Measurements from ENCODE around the gene CP. TPM values are rescaled to one million over a fixed set of nuclear protein-coding genes. Genes with fewer than 3 reads are reported as not detected.

The CP gene
- total and polyA plus RNA-seq, 9 of the 15 experiments (the other 6 are each of a cell fraction or from before 2014, with no cell fraction given) = 0.30 to 0.75 TPM; not detected in 7

DNA sequence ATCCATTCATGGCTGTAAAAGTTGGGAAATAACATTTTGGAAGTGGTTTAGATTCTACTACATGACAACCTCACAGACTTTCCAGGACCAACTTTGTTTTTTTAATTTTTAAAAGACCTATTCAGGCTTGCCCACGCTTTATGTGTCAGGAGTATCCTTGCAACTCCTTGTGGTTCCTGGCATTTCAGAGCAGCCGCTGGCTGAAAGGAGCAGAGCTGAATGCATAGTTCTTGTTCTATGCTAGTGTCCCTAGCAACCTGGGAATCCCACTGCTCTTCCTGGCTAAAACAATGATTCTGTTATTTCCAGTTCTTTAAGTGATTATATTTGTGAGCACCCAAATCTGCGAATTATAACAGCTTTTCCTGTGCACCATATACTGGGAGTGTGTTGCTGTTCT lies 34.9 kb downstream of the CP start (continued):
- TF ChIP-seq SREBF2 (CRISPR knock-in tag; IDR thresholded peaks at IDR 0.05) = no peak
- TF ChIP-seq LEF1 (IDR thresholded peaks at IDR 0.05) = no peak

DNA sequence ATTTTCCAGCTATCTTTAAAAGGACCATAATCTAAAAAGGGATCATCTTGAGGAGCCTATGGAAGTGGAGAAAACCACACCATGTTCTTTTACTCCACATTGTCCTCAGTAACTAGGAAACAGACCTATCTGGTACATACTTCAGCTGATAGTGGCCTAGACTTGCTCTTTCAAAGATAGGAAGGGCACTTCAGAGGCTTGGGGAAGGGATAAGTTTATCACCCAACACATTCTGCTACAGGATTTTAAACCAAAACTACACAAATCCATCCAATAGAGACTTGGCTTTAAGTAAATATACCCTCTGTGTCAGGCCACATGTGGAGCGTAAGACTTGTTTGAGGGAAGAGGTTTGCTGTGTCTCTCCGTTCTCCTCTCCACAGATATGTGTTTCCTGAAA lies 35.4 kb downstream of the CP start:
- Histone ChIP-seq H4K20me1 (replicated peaks; ENCODE audit: control insufficient read depth, insufficient read depth, low read length) (no peaks in the 10 kb centered on the region), H3K9me3 (replicated peaks; ENCODE audit: control insufficient read depth, insufficient read depth, low read depth, low read length) (no peaks in the 10 kb centered on the region), H3K9ac (ENCODE audit: insufficient read depth in 1 of 2, low read depth in 2 of 2, low read length in 2 of 2) (no peak overlapping the region), H3K4me2 (ENCODE audit: insufficient read depth, low read length) (no peak overlapping the region), H3K4me3 (no peak overlapping the region), H3K4me1 (replicated peaks in 1 of 2; ENCODE audit: control insufficient read depth in 2 of 2, insufficient read depth in 2 of 2, low read length in 2 of 2) (no peaks in the 10 kb centered on the region), H3K36me3 (ENCODE audit: control insufficient read depth, insufficient read depth, low read length) (no peaks in the 10 kb centered on the region), H3K27me3 (ENCODE audit: control insufficient read depth in 2 of 2, insufficient read depth in 2 of 2, low read length in 2 of 2) (peaks cover 4 to 5% of the 10 kb centered on the region in 2 experiments; a peak in 3 of 5 replicates), H3K27ac (ENCODE audit: extremely low read depth, low read depth, low read length) (no peak overlapping the region), H2AFZ (ENCODE audit: low read depth, low read length) (no peak overlapping the region), H3K79me2 (ENCODE audit: control insufficient read depth, insufficient read depth, low read length) (no peaks in the 10 kb centered on the region), H3K9me1 (ENCODE audit: control insufficient read depth, insufficient read depth, low read length) (no peaks in the 10 kb centered on the region)
- intact Hi-C loops (cut with micrococcal nuclease) = loop anchor here (5.0 kb wide), 1 partner anchor 59 kb away; the partner anchor contains the start of gene HPS3
- WGBS (ENCODE audit: insufficient coverage, low coverage, missing lambda C conversion rate) = 13% methylated on average over 2 of the region's 2 CpGs
- BruUV-seq (replicated peaks) = no TSS peak
- POLR2A ChIA-PET = no interaction called here
- peak in 2 of 4 experiments; percentile 10 to 30 for DNase-seq (ENCODE audit: extremely low read depth in 1 of 4, low spot score in 3 of 4)
- in situ Hi-C loops (cut with MboI) = no loop called here
- CTCF ChIA-PET (ENCODE audit: low intra/inter-chr PET ratio) = no interaction called here
- ATAC-seq = peak; percentile 73
- peak; percentile 52 for FAIRE-seq
- TF ChIP-seq PTRF (tag; IDR thresholded peaks at IDR 0.05) (no peak), HSF4 (CRISPR knock-in tag; IDR thresholded peaks at IDR 0.05; ENCODE audit: borderline replicate concordance) (no peak), ZBTB9 (CRISPR knock-in tag; IDR thresholded peaks at IDR 0.05) (peak; percentile 61; the same call in 1 of the 2 replicates), ZBTB11 (CRISPR knock-in tag; IDR thresholded peaks at IDR 0.05) (peak in 1 of 3 experiments; percentile 53; a peak in 1 of 6 replicates), FOXA1 (IDR thresholded peaks at IDR 0.05; ENCODE audit: borderline replicate concordance) (no peak), TFAP4 (CRISPR knock-in tag; IDR thresholded peaks at IDR 0.05; ENCODE audit: borderline replicate concordance) (no peak), ZFPM2 (CRISPR knock-in tag; IDR thresholded peaks at IDR 0.05) (no peak), POLR3A (IDR thresholded peaks at IDR 0.05; ENCODE audit: borderline replicate concordance, extremely low read depth, insufficient read depth, insufficient read length) (no peak), BRCA1 (IDR thresholded peaks at IDR 0.05) (no peak), BRCA1 (CRISPR knock-in tag; IDR thresholded peaks at IDR 0.05) (no peak), ILF3 (IDR thresholded peaks at IDR 0.05; ENCODE audit: borderline replicate concordance) (no peak)
- TF ChIP-seq, protein P1, sequence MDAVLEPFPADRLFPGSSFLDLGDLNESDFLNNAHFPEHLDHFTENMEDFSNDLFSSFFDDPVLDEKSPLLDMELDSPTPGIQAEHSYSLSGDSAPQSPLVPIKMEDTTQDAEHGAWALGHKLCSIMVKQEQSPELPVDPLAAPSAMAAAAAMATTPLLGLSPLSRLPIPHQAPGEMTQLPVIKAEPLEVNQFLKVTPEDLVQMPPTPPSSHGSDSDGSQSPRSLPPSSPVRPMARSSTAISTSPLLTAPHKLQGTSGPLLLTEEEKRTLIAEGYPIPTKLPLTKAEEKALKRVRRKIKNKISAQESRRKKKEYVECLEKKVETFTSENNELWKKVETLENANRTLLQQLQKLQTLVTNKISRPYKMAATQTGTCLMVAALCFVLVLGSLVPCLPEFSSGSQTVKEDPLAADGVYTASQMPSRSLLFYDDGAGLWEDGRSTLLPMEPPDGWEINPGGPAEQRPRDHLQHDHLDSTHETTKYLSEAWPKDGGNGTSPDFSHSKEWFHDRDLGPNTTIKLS (IDR thresholded peaks at IDR 0.05; ENCODE audit: borderline replicate concordance, low read depth) = no peak
